GM19238 (cell line): Measurements from ENCODE around the gene HCLS1.

Source experiments
- DNase-seq: peaks from one replicate; pipeline ENCODE4 v3.0.0; 2011; ENCODE audit warnings: low spot score; ENCODE audit not compliant: insufficient read length

The HCLS1 gene

GRCh38 chr3:121658716-121659435 is 1.8 kb downstream of the HCLS1 start:
- no peak for DNase-seq

GRCh38 chr3:121654493-121655385 is 6.0 kb downstream of the HCLS1 start:
- DNase-seq: no peak

- DNase-seq: no peak
Measured at GRCh38 chr3:121651684-121652083, 9.0 kb downstream of the HCLS1 start.

GRCh38 chr3:121649645-121650044 is 11.1 kb downstream of the HCLS1 start:
- DNase-seq: no peak

- DNase-seq: no peak
Measured at GRCh38 chr3:121648219-121648958, 12.3 kb downstream of the HCLS1 start.

- no peak for DNase-seq
Measured at GRCh38 chr3:121645054-121645453, 15.6 kb downstream of the HCLS1 start.

GRCh38 chr3:121642601-121643314 is 17.9 kb downstream of the HCLS1 start:
- DNase-seq: no peak

- DNase-seq: no peak
Measured at GRCh38 chr3:121641127-121641526, 19.6 kb downstream of the HCLS1 start.

- no peak for DNase-seq
Measured at GRCh38 chr3:121637922-121638321, 22.8 kb downstream of the HCLS1 start.

GRCh38 chr3:121630355-121630754 is 30.3 kb downstream of the HCLS1 start:
- no peak for DNase-seq

- no peak for DNase-seq
Measured at GRCh38 chr3:121629601-121630000, 31.1 kb downstream of the HCLS1 start.

- no peak for DNase-seq
Measured at GRCh38 chr3:121627622-121628021, 33.1 kb downstream of the HCLS1 start.

- DNase-seq: no peak
Measured at GRCh38 chr3:121627211-121627610, 33.5 kb downstream of the HCLS1 start.

GRCh38 chr3:121626495-121626894 is 34.2 kb downstream of the HCLS1 start:
- no peak for DNase-seq

- no peak for DNase-seq
Measured at GRCh38 chr3:121624147-121624899, 36.4 kb downstream of the HCLS1 start.

GRCh38 chr3:121621491-121621890 is 39.2 kb downstream of the HCLS1 start:
- DNase-seq: no peak

GRCh38 chr3:121619691-121620090 is 41.0 kb downstream of the HCLS1 start:
- DNase-seq: no peak

- DNase-seq: no peak
Measured at GRCh38 chr3:121606106-121606505, 54.6 kb downstream of the HCLS1 start.

GRCh38 chr3:121604759-121605158 is 55.9 kb downstream of the HCLS1 start:
- DNase-seq: no peak

- no peak for DNase-seq
Measured at GRCh38 chr3:121601212-121601812, 59.4 kb downstream of the HCLS1 start.
